Immature natural killer cell (primary cell): ENCODE results near the gene USP3. TPM values are rescaled to one million over a fixed set of nuclear protein-coding genes. Genes with fewer than 3 reads are reported as not detected.
A peak's percentile ranks its signal among the peaks of the same experiment; 100 is the strongest.

Experiments used
- DNase-seq, 3 donors: peaks; one replicate each; pipeline ENCODE4 v3.0.0; 2022; ENCODE audit warnings: mixed read lengths in 1 of 3
- H3K27ac Mint-ChIP-seq, 6 donors: one replicate each; pipeline ENCODE4 v1.8.0; 2020; ENCODE audit warnings: mixed read lengths in 6 of 6, mild to moderate bottlenecking in 5 of 6, inconsistent platforms in 4 of 6, moderate library complexity in 3 of 6
- H3K27me3 Mint-ChIP-seq, 3 donors: one replicate each; pipeline ENCODE4 v1.8.0; 2020 to 2021; ENCODE audit warnings: low read depth in 3 of 3, mild to moderate bottlenecking in 3 of 3, mixed read lengths in 3 of 3, moderate library complexity in 3 of 3, inconsistent platforms in 1 of 3
- H3K36me3 Mint-ChIP-seq, 3 donors: one replicate each; pipeline ENCODE4 v1.8.0; 2020; ENCODE audit warnings: mixed read lengths in 3 of 3, inconsistent platforms in 2 of 3, mild to moderate bottlenecking in 2 of 3
- H3K4me1 Mint-ChIP-seq, 2 donors: one replicate each; pipeline ENCODE4 v1.8.0; 2020; ENCODE audit warnings: inconsistent platforms in 2 of 2, mild to moderate bottlenecking in 2 of 2, mixed read lengths in 2 of 2, moderate library complexity in 1 of 2
- H3K4me3 Mint-ChIP-seq, 5 donors: one replicate each; pipeline ENCODE4 v1.8.0; 2020; ENCODE audit warnings: mild to moderate bottlenecking in 5 of 5, mixed read lengths in 5 of 5, inconsistent platforms in 3 of 5, moderate library complexity in 3 of 5
- H3K9me3 Mint-ChIP-seq, 6 donors: one replicate each; pipeline ENCODE4 v1.8.0; 2020; ENCODE audit warnings: mild to moderate bottlenecking in 6 of 6, mixed read lengths in 6 of 6, inconsistent platforms in 4 of 6, moderate library complexity in 3 of 6
- polyA plus RNA-seq, 3 donors: library from polyadenylated mRNA; unstranded; fragments of 300-500 nt; fragmentation: Illumina TruSeq; gene quantifications; one replicate each; pipeline ENCODE4 v1.2.3, GENCODE V29; 2021

USP3 gene
- polyA plus RNA-seq, 3 donors from 2014 or later, result 24.7 to 39.1 (median 32.9) TPM

DNA sequence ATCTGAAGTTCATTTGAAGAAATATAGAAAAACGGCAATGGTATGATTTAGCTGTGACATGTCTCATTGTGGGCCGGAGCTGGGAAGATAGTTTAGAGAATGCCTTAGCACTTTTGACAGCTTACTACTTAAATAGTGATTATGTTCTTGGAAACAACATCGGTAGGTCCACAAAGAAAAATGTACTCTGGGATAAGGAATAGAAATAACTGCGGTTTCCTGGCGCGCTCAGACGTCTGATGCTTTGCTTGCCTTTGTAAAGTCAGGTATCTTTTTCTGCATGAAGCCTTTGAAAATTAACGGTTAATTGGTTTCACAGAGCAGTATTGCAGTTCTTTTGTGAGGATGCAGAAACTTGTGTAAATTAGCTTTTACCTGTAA is 1.4 kb downstream of the USP3 start:
- peaks cover 12 to 15% (median 14%) of the 10 kb centered on the region in 3 donors for H3K27me3 Mint-ChIP-seq
- H3K27ac Mint-ChIP-seq, result peak overlapping the region; percentile 85 to 99 (median 96)
- peaks cover 55 to 82% of the 10 kb centered on the region in 2 donors for H3K4me1 Mint-ChIP-seq
- H3K4me3 Mint-ChIP-seq, result peak overlapping the region; percentile 89 to 99 (median 95)
- no peaks in the 10 kb centered on the region for H3K36me3 Mint-ChIP-seq
- DNase-seq, result no peak
- no peaks in the 10 kb centered on the region for H3K9me3 Mint-ChIP-seq

DNA sequence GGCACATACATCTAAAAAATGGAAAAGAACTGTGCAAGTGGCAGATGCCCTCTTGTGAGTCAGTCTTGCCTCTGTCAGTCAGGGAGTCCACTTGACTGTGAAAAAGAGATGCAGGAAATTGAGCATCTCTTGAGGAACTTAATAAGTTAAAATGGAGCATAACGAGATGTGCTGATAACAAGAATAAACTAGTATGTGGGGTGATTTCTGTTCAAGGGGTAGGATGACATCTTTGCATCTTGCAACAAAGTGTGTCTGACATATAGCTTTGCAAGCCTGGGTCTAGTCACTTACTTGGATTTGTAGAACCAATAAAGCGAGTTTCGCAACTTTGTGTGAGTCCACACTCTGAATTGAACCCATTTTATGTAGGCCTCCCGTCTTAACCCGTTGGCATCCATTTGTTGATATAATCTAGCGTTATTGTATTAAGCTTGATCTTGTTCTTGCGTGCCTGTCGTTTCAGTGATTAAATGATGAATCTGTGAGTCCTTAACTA is 2.2 kb downstream of the USP3 start:
- H3K4me1 Mint-ChIP-seq, result peaks cover 62 to 80% of the 10 kb centered on the region in 2 donors
- H3K27me3 Mint-ChIP-seq, result peaks cover 12 to 15% (median 14%) of the 10 kb centered on the region in 3 donors
- H3K27ac Mint-ChIP-seq, result peak overlapping the region; percentile 85 to 99 (median 96)
- H3K4me3 Mint-ChIP-seq, result peak overlapping the region; percentile 89 to 99 (median 95)
- no peaks in the 10 kb centered on the region for H3K36me3 Mint-ChIP-seq
- H3K9me3 Mint-ChIP-seq, result no peaks in the 10 kb centered on the region
- peak in 1 of 3 donors; percentile 18 for DNase-seq

DNA sequence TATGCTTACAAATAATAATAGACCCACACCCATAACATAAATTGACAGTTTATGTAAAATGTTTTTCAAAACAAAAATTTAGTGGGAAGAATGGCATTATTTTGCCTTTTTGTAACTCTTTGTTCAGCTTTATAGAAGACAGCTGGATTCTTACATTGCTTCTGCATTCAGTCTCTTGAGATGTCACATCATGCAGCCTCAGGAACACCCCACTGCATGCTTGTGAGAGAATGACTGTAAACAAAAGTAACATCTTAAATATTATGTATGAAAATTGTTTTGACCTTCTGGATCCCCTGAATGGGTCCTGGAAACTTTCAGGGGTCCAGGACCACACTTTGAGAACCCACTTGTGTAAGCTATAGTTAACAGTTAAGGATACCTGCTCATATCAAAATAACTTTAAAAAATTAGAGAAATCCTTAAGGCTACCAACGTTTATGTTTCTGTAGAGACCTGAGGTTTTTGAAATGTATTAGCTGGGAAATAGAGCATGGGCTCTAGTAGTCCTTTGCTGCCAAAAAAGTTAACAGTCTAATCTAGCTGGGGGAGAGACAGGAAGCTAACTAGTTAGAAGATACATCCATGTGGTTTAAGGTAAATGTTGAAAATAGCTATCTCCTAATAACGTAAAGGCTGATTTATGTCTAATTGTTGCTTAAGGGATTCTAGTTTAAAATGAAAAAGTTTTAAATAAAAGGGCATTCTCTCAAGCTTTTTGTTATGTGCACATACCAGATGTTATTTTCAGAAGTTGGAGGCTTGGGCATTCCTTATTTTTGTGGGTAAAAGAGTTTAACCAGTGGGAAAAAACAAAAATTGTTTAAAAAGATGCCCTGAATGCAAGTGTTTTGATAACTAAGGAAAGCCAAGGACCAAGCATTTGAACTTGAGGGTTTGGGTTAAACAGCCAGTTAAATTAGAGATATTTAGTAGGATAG is 3.8 kb downstream of the USP3 start:
- H3K4me1 Mint-ChIP-seq, result peaks cover 78% of the 10 kb centered on the region in 2 donors
- no peak for DNase-seq
- no peaks in the 10 kb centered on the region for H3K9me3 Mint-ChIP-seq

DNA sequence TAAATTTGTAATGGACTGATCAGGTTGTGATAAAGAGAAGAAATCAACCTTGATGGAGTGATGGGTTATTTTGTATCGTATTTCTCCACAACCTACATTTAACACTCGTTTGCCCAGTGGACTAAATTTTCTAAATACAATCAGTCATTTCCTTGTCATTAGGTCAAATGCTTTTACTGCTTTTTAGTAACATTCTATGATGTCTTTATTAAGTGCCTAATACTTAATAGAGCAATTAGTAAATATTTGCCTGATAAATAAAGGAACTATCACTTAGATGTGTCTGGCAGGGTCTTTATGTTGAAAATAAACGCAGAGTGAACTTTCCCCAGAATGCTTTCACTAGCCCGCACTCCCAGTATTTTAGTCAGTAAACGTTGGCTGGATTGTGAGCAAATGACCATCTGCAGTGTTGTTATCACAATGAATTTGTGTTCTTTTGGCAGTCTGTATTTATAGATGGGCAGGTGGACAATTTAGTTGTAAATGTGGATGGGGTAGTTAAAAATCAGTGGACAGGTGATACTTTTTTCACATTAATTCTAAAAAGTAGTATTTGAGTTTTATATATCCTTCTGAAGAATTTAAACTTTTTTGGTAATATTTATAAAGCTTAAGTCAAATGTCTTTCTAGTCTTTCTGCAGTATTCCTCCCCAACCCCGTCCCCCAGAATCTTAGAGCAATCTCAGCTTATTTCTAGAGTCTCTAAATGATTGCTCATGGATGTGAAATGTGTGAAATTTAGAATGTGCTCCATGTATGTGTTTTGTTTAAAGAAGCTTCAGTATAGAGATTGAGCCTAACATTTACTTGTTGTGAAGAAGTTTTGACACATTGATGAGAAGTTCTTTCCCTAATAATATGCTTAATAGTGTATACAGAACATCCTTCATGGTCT is 4.9 kb downstream of the USP3 start:
- H3K36me3 Mint-ChIP-seq, result no peaks in the 10 kb centered on the region
- H3K4me1 Mint-ChIP-seq, result peaks cover 82 to 89% of the 10 kb centered on the region in 2 donors
- peak overlapping the region in 5 of 6 donors; percentile 4 to 49 (median 41) for H3K27ac Mint-ChIP-seq
- peaks cover 0 to 2% (median 0%) of the 10 kb centered on the region in 3 donors for H3K27me3 Mint-ChIP-seq
- H3K4me3 Mint-ChIP-seq, result peak overlapping the region in 1 of 5 donors; percentile 44
- H3K9me3 Mint-ChIP-seq, result no peaks in the 10 kb centered on the region
- DNase-seq, result no peak

More for the DNA sequence above, 3.8 kb downstream of the USP3 start:
- Mint-ChIP-seq H3K27me3 (peaks cover 8 to 10% (median 10%) of the 10 kb centered on the region in 3 donors), H3K4me3 (peak overlapping the region in 3 of 5 donors; percentile 28 to 44 (median 39)), H3K36me3 (no peaks in the 10 kb centered on the region), H3K27ac (peak overlapping the region in 5 of 6 donors; percentile 31 to 83 (median 50))

DNA sequence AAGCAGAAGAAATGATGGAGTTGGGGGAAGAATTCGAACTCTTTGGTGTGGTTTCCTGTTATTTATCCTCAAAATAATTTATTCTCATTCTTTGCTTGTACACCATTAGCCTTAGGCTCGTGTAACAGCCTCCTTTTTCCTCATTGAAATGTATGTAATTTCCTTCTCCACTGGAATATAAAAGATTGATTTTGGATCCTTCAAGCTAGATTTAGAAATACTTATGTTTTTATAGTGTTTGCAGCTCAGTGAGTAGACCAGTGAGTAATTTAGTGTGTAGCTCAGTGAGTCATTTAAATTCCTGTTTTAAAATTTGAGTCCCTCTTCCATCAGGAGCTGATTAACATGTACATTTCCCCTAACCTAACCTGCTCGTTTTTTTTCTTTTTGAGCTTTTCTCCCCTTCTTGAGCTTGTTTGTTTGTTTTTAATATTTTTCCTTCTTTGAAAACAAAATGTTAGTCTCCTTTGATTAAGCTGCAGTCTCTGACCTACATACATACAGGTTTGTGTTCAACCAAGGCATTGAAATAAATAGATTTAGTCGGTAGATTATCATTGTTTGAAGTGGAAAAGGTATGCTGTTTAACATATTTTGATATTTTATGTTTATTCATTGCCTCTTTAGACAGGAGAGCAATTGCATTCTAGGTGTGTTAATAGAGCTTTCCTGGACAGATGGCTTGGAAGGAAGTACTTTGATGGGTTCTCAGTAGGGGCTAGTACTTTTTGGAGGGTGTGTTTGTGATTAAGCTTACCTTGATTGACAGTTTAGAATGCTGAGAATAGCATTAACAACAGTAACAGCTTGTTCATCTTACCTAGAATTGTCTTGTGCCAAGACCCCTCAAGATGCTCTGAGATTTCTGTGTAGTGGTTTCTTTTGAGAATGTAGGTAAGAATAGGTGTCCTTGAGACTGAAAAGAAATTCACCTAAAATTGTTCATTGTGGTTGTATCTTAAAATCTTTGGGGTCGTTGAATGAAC is 5.9 kb downstream of the USP3 start:
- Mint-ChIP-seq H3K36me3 (no peaks in the 10 kb centered on the region), H3K4me3 (peak overlapping the region in 3 of 5 donors; percentile 0 to 38 (median 23)), H3K4me1 (peaks cover 91 to 99% of the 10 kb centered on the region in 2 donors), H3K27me3 (peaks cover 0 to 2% (median 0%) of the 10 kb centered on the region in 3 donors), H3K9me3 (no peaks in the 10 kb centered on the region), H3K27ac (peak overlapping the region; percentile 20 to 63 (median 39))
- DNase-seq, result no peak

DNA sequence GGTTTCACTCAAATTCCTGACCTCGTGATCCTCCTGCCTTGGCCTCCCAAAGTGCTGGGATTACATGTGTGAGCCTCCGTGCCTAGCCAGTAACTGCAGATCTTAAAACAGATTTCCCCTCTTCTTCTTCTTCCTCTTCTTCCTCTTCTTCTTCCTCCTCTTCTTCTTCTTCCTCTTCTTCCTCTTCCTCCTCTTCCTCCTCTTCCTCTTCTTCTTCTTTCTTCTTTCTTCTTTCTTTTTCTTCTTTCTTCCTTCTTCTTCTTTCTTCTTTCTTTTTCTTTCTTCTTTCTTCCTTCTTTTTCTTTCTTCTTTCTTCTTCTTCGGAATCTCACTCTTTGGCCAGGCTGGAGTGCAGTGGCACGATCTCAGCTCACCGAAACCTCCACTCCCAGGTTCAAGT is 7.8 kb downstream of the USP3 start:
- Mint-ChIP-seq H3K27ac (peak overlapping the region; percentile 28 to 71 (median 53)), H3K4me3 (peak overlapping the region in 3 of 5 donors; percentile 24 to 51 (median 27)), H3K36me3 (no peaks in the 10 kb centered on the region), H3K27me3 (no peaks in the 10 kb centered on the region), H3K4me1 (peaks cover 88 to 100% of the 10 kb centered on the region in 2 donors), H3K9me3 (no peaks in the 10 kb centered on the region)
- DNase-seq, result no peak

DNA sequence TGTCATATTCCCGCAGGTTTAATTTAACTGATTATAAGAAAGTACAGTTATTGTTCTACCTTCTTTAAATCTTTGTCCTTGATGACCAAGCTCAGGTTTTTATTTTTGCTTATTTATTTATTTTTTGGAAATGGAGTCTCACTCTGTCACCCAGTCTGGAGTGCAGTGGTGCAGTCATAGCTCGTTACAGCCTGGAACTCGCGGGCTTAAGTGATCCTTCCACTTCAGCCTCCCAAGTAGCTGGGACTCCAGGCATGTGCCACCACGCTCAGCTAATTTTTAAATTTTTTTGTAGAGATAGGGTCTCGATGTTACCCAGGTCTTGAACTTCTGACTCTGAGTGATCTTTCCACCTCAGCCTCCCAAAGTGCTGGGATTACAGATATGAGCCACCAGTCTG is 8.9 kb downstream of the USP3 start:
- H3K27me3 Mint-ChIP-seq, result no peaks in the 10 kb centered on the region
- no peaks in the 10 kb centered on the region for H3K9me3 Mint-ChIP-seq
- peaks cover 89 to 100% of the 10 kb centered on the region in 2 donors for H3K4me1 Mint-ChIP-seq
- no peak for DNase-seq
- H3K4me3 Mint-ChIP-seq, result no peak overlapping the region
- H3K27ac Mint-ChIP-seq, result no peak overlapping the region
- H3K36me3 Mint-ChIP-seq, result no peaks in the 10 kb centered on the region

DNA sequence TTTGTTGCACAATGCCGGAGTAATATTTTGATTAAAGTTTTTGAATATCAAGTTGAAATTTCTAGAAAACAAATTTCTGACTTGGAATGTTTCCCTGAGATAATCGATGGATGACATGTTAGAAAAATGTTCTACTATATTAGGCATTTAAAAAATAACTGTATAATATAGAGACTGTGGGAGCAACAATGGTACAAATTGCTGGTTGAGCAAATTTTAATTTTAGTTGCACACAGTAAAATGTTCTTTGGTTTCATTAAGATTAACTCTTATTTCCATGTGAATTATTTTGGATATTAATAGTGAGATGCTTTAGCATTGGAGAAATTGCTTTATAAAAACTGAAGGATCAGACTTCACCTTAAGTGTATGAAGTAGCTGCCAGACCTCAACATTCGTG is 9.3 kb downstream of the USP3 start:
- DNase-seq, result no peak
- H3K4me3 Mint-ChIP-seq, result peak overlapping the region in 2 of 5 donors; percentile 9 to 42
- H3K27ac Mint-ChIP-seq, result peak overlapping the region in 2 of 6 donors; percentile 22 to 30
- peaks cover 89 to 100% of the 10 kb centered on the region in 2 donors for H3K4me1 Mint-ChIP-seq
- H3K27me3 Mint-ChIP-seq, result no peaks in the 10 kb centered on the region
- no peaks in the 10 kb centered on the region for H3K36me3 Mint-ChIP-seq
- no peaks in the 10 kb centered on the region for H3K9me3 Mint-ChIP-seq

DNA sequence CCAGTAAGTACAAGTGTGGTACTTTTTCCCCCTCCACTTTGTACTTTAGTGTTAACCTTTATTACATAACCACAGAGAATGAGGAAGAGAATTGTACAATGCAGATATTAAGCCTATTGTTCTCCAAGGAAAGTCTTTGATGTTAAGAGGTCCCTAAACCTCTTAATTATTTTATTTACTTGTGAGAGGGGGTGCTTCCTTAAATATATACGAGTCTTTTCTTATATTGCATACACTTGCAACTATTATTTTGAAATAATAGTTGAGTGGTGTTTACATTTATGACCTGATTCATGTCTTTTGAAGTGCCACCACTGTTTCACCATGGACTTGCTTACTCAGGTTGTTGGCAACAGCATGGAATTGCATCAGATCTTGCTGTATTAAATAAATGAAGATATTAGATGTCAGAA is 10.1 kb downstream of the USP3 start:
- Mint-ChIP-seq H3K27ac (peak overlapping the region in 1 of 6 donors; percentile 34), H3K4me3 (peak overlapping the region; percentile 3 to 51 (median 22)), H3K9me3 (no peaks in the 10 kb centered on the region), H3K4me1 (peaks cover 89 to 100% of the 10 kb centered on the region in 2 donors), H3K27me3 (no peaks in the 10 kb centered on the region), H3K36me3 (no peaks in the 10 kb centered on the region)
- no peak for DNase-seq

DNA sequence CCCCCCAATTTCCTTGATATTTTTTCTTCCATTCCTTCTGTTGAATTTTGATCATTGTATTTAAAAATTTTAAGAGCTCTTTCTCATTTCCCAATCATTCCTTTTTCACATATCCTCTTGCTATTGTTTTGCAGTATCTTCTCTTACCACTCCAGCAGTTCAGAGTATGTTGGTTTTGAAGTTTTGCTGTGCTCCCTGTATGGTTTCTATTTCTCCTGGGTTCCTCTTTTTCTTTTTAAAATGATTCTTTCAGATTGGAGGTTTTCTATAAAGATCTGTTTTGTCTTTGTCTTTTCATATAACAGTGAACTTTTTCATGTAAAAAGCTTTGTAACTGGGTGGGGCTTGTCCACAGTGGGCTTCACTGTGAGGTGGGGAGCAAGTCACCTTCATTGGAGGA is 12.8 kb downstream of the USP3 start:
- no peak for DNase-seq
- Mint-ChIP-seq H3K4me3 (peak overlapping the region; percentile 8 to 50 (median 30)), H3K36me3 (no peaks in the 10 kb centered on the region), H3K27ac (peak overlapping the region; percentile 19 to 81 (median 79)), H3K27me3 (no peaks in the 10 kb centered on the region), H3K4me1 (peaks cover 84 to 100% of the 10 kb centered on the region in 2 donors), H3K9me3 (no peaks in the 10 kb centered on the region)

DNA sequence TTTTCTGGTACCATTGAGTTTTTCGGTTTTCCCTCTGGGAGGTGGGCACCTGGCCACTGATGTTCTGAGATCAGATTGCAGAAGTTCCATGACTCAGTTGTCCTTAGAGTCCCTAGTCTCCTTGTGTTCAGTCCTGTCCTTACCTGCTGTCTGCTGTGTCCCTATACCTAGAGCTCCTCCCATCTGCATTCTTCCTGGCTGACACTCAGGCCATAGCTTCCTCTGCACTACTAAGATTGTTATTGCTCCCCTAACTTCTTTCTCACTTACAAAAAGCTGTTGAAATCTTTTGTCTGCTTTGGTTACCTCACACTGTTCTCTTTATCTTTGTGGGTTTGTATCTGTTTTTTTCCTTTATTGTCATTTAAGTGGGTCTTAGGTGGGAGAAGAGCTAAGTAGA is 13.2 kb downstream of the USP3 start:
- Mint-ChIP-seq H3K27me3 (no peaks in the 10 kb centered on the region), H3K36me3 (no peaks in the 10 kb centered on the region), H3K4me1 (peaks cover 84 to 100% of the 10 kb centered on the region in 2 donors), H3K9me3 (no peaks in the 10 kb centered on the region), H3K27ac (peak overlapping the region; percentile 54 to 81 (median 79)), H3K4me3 (peak overlapping the region; percentile 27 to 72 (median 50))
- peak; percentile 36 to 38 (median 36) for DNase-seq

DNA sequence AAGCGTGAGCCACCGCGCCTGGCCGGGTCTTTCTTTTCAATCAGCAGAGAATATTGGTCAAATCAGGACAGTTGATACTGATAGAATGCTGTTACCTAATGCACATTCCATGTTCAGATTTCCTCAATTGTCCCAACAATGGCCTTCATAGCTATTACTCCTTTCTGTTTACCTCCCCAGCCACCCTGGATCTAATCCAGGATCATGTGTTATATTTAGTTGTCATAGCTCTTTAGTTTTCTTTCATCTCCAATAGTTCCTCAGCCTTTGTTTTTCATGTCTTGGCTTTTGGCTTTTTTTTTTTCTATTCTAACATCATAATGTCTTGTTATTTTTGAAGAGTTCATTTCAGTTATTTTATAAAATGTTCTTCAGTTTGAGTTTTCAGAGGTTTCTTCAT is 14.6 kb downstream of the USP3 start:
- H3K27me3 Mint-ChIP-seq, result no peaks in the 10 kb centered on the region
- peak overlapping the region in 5 of 6 donors; percentile 46 to 81 (median 61) for H3K27ac Mint-ChIP-seq
- H3K36me3 Mint-ChIP-seq, result no peaks in the 10 kb centered on the region
- H3K4me3 Mint-ChIP-seq, result peak overlapping the region; percentile 11 to 42 (median 32)
- no peak for DNase-seq
- peaks cover 85 to 100% of the 10 kb centered on the region in 2 donors for H3K4me1 Mint-ChIP-seq
- no peaks in the 10 kb centered on the region for H3K9me3 Mint-ChIP-seq
